Naive B cell (primary cell): Measurements from ENCODE around the gene GPR15LG. TPM values are rescaled to one million over a fixed set of nuclear protein-coding genes. Genes with fewer than 3 reads are reported as not detected.

Experiments
- polyA plus RNA-seq, 6 donors: library from polyadenylated mRNA; unstranded; fragments of 300-500 nt; fragmentation: Illumina TruSeq; gene quantifications; one replicate each; pipeline ENCODE4 v1.2.3, GENCODE V29; 2021; ENCODE audit warnings: low read depth in 6 of 6

The GPR15LG gene
- polyA plus RNA-seq, 6 donors from 2014 or later: not detected

Other genes with a start within 250 kb of the GPR15LG start
- gene GHITM, start 34.3 kb upstream of the GPR15LG start, polyA plus RNA-seq: 100 to 1,000 TPM; 241 to 563 (median 272) TPM
- under 1 TPM in 1 of 6 donors, not detected in 5; 0.08 TPM for gene CDHR1, start 20.7 kb downstream of the GPR15LG start, polyA plus RNA-seq
- not detected for gene LRIT2, start 51.7 kb downstream of the GPR15LG start, polyA plus RNA-seq
- gene LRIT1, start 67.7 kb downstream of the GPR15LG start, polyA plus RNA-seq: not detected
- gene RGR, start 71.3 kb downstream of the GPR15LG start, polyA plus RNA-seq: not detected
- 10 to 100 TPM; 19.4 to 45.1 (median 33.6) TPM for gene CCSER2, start 154.8 kb downstream of the GPR15LG start, polyA plus RNA-seq